GM18867 (cell line): ENCODE results near the gene MRM1.

ENCODE experiments used
- ATAC-seq: cut with Tn5 transposase; IDR thresholded peaks from one replicate; pipeline ENCODE4 v1.9.1; 2021; ENCODE audit warnings: mild to moderate bottlenecking, moderate library complexity; ENCODE audit not compliant: unreplicated experiment

The MRM1 gene

DNA sequence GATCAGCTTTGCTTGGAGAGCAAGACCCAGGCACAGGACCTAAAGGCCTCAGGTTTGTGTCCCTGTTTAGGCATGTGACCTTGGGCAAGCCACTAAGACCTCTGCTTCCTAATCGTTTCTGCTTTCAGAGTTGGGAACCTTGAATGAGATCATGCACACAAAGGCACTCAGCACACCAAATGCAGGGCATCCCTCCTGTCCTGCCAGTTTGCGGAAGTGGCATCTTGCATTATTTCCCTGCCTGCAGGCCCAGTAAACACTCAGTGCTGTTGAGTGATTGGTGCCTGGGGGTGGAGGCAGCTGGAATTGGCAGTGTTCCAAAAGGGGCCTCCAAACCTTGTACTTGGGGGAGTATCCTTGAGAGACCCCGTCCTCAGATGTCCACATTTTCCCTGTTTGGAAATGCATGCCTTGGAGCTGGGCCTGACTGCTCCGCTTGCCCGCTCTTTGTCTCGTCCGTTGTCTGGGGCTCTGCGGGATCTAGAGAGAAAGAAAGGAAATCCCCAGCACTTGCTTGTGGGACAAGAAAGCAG is 28.7 kb downstream of the MRM1 start:
- ATAC-seq: no peak

DNA sequence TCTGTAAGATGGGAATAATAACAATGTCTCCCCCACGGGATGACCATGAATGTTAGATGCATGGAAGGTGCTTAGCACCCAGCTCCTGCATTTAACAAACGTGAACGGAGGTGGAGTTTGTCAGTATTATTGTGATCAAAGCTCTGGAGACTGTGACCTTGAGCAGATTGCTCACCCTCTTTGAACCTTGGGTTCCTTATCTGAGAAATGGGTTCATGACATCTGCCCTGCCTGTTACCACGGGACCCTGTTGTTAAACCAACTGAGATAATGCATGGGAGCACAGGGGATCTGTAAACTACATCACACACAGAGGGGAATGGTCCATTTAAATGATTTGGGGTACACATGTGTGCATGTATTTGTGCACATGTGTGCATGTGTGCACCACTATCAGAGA is 29.6 kb downstream of the MRM1 start:
- ATAC-seq: no peak

DNA sequence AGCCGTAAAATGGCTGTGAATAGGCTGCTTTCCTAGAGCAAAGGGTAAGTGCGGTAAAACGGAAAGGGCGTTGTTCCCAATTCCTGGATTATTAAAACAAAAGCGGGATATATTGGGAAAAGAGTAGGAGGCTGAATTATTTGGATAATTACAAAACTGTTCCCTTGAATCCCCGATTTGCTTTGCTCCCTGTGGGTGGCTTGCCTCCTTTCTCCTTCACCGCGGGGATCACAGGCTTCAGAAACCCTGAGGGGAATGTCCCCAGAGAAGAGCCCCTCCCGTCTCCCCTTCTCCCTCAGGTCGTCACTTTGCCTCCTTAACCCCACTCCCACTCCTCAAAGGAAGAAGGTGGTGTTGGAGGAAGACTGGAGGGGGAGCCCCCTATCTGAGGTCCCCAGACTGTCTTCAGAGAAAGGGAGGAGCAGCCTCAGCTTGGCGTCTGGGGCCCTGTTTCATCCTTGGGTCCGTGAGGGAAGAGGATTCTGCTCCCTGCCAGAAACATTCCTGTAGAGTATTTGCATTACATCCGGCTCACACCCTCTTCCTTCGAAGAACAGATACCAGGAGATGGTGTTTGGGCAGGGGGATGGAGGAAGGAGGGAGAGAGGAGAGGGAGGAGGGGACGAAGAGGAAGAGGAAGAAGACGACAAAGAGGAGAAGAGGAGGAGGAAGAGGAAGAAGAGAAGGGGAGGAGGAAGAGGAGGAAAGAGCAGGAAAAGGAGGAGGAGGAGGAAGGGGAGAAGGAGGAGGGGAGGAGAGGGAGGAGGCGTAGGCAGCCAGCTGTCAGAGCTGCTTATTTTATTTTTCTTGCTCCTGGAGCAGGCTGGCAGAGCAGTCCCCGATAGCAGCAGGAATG is 31.8 kb downstream of the MRM1 start:
- no peak for ATAC-seq

DNA sequence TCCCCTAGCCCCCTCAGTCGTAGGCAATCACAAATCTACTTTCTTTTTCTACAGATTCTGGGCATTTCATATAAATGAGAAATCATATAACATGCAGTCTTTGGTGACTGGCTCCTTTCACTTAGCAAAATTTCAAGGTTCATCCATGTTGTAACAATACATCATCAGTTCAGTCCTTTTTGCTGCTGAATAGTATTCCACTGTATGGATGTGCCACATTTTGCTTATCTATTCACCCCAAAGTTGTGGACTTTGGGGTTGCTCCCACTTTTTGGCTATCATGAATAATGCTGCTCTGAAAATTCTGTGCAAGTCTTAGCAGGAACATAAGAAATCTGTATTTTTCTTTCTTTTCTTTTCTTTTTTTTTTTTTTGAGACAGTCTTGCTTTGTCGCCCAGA is 39.0 kb downstream of the MRM1 start:
- ATAC-seq: no peak

DNA sequence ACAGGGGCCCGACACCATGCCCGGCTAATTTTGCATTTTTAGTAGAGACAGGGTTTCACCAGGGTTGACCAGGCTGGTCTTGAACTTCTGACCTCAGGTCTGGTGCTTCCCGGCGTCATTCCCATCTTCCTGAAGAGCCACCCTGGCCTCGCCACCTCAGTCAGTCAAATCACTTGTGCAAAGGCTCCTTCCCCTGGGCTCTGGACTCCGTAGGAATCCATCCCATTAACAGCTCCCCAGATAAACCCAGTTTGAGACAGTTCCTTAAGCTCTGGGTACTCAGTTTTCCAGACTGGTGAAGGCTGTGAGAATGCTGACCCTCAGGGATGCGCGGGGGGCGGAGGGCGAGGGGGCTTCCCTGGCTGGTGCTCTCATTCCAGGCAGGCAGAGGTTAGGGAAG is 39.5 kb downstream of the MRM1 start:
- ATAC-seq: no peak

DNA sequence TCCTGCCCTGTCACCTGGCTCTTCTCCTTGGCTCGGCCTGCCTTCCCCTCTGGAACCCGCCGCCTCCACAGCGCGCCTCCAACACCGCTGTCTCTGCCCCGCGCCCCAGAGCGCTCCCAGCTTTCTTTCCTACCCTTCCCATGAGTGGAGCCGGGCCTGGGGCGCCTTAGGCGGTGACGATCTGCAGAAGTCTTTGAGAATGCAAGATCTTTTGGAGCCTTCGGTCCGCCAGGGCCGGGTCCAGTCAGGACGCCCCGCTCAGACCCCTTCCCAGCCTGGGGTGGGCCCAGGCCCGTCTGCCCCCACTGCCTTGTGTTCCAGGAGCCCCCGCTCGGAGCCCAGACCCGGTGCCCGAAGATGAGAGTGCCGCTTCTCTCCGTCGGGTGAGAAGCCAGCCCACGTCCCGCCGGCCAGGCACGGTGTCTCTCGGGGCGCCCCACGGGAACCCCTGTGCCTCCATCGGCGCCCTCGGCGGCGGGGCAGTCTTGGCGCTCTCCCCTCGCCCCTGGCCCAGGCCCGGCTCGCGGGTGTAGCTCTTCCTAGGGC is 40.0 kb downstream of the MRM1 start:
- no peak for ATAC-seq

DNA sequence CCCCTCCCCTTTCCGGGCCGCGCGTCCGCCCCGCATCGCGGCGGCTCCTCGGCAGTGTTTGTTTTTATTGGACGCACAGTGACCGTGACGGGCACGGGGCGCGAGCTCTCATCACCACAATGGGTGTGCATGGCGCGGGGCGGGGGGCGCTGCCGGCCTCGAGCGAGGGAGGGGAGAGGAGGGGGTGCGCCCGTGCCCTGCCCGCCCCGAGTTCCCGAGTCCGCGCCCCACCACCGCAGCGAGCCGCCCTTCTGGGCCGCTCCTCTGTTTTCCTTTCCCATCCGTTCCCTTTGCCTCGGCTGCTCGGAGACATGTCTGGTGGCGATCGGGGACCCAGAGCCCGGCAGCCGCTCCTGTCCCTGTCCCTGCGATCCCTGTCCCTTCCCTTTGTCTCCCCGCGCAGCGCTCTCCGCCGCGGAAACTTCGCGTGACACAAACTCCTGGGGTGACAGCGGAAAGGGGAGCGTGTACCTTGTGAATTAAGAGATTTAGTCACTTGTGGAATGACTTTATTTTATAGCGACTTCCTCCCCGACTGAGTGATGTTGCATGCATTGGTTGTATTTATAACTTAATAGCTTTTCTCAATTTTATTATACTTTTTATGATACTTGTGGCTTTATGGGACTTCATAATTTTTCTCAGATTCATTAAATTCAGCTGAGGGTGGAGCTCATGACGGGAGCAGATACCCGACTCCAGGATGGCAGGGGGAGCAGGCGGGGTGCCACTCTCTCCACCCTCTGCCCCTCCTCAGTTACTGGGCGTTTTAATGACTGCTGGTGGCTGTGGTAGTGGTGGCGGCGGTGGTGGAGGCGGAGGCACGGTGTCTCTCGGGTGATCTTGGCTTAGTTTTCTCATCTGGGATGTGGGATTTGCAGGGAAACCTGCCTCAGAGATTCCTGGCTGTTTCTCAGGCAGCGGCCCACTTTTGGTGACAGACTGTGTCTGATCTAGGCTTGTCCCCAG is 40.8 kb downstream of the MRM1 start:
- ATAC-seq: no peak

DNA sequence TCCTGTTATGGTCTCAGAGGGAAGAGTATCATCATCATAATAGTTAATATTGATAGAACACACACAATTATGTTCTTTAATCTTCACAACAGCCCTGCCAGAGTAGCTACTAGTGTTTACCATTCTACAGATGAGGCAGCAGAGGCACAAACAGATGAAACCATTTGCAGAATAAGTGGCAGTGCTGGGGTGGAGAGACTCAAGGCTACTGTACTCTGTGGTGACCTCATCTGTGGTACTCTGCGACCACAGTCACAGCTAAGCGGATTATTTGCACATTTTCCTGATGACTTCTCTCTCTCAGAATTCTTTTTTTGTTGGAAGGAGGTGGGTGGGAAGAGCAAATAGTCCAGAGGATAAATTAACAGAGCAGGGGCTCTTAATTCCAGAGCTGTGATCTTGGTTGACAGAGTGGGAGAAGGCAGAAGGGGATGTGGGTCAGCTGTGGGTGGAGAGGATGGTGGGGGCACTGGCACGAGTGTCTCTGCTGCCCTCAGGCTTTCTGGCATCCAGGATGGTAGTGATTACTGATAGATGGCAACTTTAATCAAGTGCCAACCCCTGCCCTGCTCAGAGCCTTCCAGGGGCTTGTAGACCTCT is 41.8 kb downstream of the MRM1 start:
- no peak for ATAC-seq

DNA sequence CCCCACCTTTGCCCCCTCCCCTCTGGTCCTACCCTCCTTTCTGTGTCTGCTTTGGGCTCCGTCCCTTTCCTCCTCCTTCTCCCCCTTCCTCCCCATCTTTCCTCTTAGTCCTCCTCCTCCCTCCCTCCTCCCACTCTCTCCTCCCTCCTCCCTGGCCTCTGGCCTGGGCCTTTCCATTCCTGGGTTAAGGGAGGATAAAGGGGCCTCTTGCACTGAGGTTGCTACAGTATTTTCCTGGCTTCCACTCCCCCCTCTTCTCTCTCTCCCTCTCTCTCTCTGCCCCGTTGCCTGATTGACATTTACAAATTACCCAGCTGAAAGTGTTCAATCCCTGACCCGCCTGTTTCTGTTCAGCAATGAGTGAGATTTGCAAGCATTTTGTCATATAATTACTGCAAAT is 44.0 kb downstream of the MRM1 start:
- ATAC-seq: no peak

DNA sequence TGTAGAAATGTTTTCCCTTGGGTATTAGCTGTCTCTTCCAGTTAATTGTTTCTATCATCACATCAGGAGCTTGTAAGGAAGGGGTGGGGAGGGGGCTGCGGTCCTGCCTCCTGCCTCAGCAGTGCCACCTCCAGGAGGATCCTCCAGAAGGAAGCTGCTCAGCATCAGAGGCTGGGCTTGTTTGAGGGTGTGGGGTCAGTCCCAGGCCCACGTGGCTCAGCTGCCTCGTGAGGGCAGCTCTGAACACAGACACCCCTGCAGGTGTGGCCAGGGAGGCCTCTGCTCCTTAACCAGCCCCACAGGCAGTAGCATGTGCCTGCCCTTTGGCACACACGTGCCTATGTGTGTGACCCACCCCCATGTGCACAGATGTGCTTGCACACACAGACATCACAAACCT is 46.3 kb downstream of the MRM1 start:
- no peak for ATAC-seq

DNA sequence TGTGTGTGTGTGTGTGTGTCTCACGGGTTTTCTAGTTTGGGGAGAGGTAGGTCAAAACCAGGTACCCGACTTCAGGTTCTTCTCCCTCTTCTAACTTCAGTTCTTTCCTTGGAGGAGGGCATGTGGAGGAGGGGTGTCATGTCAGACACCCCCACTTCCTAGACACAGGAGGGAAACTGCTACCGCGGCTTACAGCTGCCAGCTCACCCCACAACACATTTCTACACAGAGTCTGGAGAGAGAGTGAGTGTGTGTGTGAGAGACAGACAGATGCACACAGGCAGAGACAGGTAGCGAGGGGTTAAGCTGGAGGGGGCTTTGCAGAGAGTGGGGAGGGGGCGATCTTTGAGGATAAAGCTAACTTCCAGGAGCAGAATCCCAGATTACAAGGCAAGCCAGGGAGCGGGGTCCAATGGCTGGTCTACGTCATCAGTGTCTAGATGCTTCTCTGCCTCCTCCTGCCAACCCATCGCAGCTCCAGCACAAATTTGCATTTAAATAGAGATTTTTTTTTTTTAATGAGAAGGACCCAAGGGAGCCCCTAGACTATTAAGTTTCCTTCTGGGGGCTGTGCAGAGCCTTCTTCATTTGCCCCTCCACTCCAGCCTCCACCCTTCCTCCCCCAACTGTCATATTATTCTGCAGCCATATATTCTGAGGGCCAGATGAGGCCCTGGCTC is 48.9 kb downstream of the MRM1 start:
- ATAC-seq: no peak

DNA sequence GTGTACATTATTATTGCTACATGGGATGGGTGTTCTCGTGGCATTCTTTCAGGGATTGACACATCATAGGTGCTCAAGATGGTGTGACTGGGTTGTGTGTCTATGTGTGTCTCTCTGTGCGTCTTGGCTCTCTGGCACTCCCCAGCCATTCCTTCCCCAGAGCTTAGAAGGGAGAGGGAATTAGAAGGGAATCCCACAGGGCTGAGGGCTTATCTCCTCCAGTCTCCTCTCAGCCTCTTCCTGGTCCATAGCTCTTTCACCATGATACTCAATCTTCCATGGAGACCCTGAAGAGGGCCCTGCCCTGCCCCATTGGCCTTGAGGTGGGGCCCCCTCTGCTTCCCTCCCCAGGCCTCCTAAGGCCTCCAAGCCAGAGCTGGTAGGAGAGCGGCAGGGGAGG is 52.0 kb downstream of the MRM1 start:
- no peak for ATAC-seq

DNA sequence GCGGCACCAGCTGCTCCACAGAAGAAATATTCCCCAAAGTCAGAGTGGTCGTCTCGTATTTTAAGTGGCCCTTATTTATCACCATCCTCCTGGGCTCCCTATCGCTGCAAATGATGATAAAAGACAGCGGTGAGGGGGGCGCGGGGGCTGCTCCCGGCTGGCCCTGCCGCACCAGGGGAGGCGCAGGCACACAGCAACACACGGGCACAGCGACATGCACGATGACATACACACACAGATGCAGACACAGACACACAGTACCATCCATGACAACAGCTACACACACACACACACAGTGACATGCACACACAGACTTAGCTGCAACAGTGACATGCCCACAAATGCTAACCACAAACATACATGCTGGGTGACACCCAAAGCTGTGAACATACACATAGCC is 52.5 kb downstream of the MRM1 start:
- ATAC-seq: no peak

DNA sequence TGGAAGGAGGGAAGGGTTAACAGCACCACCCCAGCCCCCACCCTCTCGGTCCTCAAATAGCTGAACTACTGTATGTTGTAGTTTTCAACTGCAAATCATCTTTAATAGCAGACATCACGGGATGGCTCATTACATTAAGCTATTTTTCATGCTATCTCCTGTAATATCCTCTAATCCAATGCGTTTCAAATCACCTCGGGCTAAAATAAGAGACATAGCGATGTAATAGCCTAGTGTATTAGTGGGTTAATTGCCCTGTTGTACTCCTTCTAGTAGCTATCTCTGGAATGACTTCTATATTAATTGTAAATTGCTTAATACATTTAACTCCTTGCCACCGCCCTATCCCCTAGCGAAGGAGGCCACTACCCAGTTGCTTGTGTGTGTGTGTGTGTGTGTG is 54.3 kb downstream of the MRM1 start:
- ATAC-seq: no peak

DNA sequence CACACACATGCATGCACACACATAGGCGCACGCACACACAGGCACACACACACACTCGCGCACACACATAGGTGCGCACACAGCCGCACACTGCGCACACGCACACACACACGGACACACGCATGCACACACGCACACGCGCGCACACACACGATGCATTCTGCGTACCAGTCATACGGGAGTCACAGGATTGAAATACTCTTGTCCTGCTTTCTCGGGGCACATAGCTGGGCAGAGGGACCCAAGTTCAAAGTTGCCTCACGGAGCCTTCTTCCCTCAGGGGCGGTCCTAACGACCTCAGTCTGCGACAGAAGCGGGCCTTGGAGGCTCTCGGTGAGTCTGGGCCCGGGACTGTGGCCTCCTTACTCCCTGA is 56.0 kb downstream of the MRM1 start:
- ATAC-seq: no peak

DNA sequence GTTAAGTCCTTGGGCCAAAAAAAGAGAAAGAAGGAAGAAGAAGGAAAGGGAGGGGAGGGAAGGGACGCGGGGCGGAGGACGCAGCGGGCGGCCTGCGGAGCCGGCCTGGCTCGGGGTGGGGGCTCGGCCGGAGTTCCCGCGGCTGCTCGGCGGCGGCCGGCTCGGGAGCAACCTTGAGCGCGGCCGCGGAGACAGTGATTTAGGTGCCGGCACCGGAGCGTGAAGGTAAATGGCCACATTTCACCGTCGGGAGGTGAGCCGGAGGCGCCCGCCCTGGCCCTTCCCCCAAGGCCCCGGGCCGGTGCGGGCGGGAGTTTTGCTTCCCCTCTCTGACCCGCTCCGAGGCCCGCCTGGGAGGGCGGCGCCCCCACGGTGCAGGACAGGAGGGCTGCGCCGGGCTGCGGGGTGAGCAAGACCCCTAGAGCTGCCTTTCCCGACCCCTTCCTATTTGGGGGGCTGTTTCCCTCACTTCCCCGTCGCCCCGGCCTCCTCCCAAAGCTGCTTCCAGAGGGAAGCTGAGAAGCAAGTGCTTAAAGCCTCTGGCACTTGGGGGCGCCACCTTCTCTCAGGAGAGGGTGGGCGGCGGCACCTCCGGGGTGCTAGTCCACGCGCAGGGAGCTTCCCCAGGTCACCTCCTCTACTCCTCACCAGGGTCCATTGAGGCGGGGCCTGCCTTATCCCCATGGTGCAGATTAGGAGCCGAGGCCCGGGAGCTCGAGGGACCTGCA is 56.5 kb downstream of the MRM1 start:
- no peak for ATAC-seq
